Measurements from ENCODE around the gene IFNAR1.

Gene IFNAR1

GRCh38 chr21:33324291-33325221 is at the start of gene IFNAR1:
Gene IFNAR1, plus strand, starts transcription at chr21:33324970. Its CDS starts 86 bp downstream, at chr21:33325056.
- DNase-seq: peak; percentile 98 to 100 (median 100)

GRCh38 chr21:33278721-33279120 is 46.0 kb upstream of the IFNAR1 start:
- no peak for DNase-seq

GRCh38 chr21:33279330-33279820 is 45.4 kb upstream of the IFNAR1 start:
- no peak for DNase-seq

GRCh38 chr21:33281096-33281652 is 43.6 kb upstream of the IFNAR1 start:
- no peak for DNase-seq

- DNase-seq: no peak
Measured at GRCh38 chr21:33283203-33283602, 41.6 kb upstream of the IFNAR1 start.

- DNase-seq: no peak
Measured at GRCh38 chr21:33286076-33286475, 38.7 kb upstream of the IFNAR1 start.

GRCh38 chr21:33286600-33287456 is 37.9 kb upstream of the IFNAR1 start:
- DNase-seq: no peak

GRCh38 chr21:33289199-33289819 is 35.5 kb upstream of the IFNAR1 start:
- DNase-seq: no peak

- DNase-seq: no peak
Measured at GRCh38 chr21:33290441-33290840, 34.3 kb upstream of the IFNAR1 start.

GRCh38 chr21:33291686-33292085 is 33.1 kb upstream of the IFNAR1 start:
- no peak for DNase-seq

GRCh38 chr21:33292724-33293123 is 32.0 kb upstream of the IFNAR1 start:
- no peak for DNase-seq

- DNase-seq: no peak
Measured at GRCh38 chr21:33293136-33293535, 31.6 kb upstream of the IFNAR1 start.

- DNase-seq: no peak
Measured at GRCh38 chr21:33293811-33294216, 31.0 kb upstream of the IFNAR1 start.

- DNase-seq: no peak
Measured at GRCh38 chr21:33296156-33296555, 28.6 kb upstream of the IFNAR1 start.

GRCh38 chr21:33299181-33299752 is 25.5 kb upstream of the IFNAR1 start:
- peak; percentile 51 to 66 (median 62) for DNase-seq

GRCh38 chr21:33300701-33301631 is 23.8 kb upstream of the IFNAR1 start:
- peak; percentile 81 to 98 (median 95) for DNase-seq

GRCh38 chr21:33301632-33302002 is 23.2 kb upstream of the IFNAR1 start:
- peak in 1 of 3 donors; percentile 10 for DNase-seq

GRCh38 chr21:33302055-33302454 is 22.7 kb upstream of the IFNAR1 start:
- peak; percentile 93 to 95 (median 93) for DNase-seq

GRCh38 chr21:33302796-33303195 is 22.0 kb upstream of the IFNAR1 start:
- no peak for DNase-seq

- no peak for DNase-seq
Measured at GRCh38 chr21:33305344-33305671, 19.5 kb upstream of the IFNAR1 start.

- no peak for DNase-seq
Measured at GRCh38 chr21:33305938-33306337, 18.8 kb upstream of the IFNAR1 start.

All from suppressor macrophage treated with lipopolysaccharide for 1 hour (primary cell).